C1 segment of cervical spinal cord (tissue), 14 donors: ENCODE data around the gene ITPR1.

Source experiments
- DNase-seq, 14 donors: peaks; one replicate each; lab custom pipeline; 2025; lab: John Stamatoyannopoulos, UW

Gene ITPR1

DNA sequence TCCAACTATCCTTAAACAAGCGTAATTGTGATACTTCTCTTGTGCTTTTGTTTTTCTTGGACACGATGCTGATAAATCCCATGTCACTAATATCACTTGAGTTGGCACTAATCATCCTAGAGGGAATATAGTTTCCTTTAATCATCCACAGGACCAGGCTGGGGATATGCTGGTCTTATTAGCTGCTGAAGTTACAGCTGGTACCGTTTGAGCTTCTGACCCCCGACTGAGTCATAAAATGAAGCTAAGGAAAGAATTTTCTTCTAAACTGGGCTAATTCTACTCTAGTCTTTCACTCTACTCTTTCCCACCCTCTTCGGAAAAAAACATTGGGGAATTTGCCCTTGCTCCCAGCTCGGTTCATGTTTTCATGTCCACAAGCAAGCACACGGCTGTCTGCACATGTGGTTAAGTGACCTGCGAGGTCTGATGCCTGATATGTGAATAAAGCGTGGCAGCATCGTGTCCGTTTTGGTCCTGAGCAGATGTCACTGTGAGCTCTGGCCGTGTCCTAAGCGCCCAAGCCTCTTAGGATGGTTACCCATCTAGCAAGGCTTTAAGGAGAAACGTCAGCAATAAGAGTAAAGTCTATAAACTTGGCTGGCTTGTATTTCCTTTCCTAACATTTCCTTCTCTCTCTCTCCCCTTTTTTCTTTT, 223.7 kb downstream of the ITPR1 start:
- DNase-seq: no peak

DNA sequence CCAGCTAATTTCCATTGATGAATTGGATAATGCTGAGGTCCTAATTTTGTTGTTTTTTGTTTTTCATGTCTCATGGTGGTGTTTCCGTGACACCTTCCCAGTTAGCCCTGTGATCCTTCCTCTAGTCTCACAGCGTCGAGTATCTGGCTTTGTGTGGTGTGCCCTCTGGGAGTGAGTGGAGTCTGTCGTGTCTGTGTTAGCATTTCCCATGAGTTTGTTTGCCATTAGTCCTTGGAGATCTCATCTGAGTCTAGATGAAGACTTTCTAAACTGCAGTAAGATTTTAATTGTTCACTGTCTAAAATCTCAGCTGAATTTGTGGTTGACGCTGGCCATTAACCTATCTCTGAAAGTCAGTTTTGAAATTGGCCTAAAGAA, 224.2 kb downstream of the ITPR1 start:
- no peak for DNase-seq

DNA sequence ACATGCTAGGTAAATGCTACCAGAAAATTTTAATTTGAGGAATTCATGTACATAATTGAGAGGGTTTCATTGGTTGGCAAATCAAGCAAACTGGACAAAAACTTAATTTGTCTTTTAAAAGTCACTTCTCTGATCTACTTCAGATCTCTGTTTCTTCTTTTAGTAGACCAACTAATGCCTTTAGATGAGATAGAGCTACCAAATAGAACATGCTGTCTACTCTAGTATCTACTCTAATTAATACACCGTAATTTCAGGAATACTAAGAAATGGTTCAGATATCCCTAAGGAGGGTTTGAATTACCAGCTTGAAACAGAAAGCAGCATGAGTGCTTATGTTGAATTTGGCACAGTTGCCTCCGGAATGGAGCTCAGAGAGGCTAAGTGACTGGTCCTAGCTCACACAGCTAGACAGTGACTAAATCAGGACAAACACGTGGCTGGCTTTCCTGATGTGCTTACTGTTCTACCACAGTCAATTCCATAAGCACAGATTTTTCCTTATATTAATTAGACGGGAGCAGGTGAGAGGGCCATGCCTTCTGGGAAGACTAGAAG, 225.1 kb downstream of the ITPR1 start:
- DNase-seq: no peak

DNA sequence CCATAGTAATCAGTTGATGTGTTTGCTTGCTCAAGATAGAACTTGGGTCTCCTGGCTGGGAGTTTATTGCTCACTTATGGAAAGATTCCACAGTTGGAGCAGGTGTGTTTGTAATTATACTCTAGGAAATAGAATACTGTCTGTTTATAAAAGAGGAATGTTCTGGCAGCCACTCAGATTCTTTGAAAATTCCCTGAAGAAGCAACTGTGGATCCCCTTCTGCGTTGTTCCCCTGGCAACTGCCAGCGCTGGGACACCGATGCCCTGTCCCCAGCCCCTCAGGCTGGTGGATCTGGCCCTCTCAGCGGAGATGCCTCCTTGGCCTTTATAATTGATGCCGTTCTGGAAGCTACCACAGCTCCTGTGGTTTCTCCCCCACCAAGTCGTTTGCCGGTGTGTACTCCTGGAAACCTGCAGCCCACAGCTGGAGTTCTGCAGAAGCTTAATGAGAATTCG, 225.9 kb downstream of the ITPR1 start:
- DNase-seq: no peak

DNA sequence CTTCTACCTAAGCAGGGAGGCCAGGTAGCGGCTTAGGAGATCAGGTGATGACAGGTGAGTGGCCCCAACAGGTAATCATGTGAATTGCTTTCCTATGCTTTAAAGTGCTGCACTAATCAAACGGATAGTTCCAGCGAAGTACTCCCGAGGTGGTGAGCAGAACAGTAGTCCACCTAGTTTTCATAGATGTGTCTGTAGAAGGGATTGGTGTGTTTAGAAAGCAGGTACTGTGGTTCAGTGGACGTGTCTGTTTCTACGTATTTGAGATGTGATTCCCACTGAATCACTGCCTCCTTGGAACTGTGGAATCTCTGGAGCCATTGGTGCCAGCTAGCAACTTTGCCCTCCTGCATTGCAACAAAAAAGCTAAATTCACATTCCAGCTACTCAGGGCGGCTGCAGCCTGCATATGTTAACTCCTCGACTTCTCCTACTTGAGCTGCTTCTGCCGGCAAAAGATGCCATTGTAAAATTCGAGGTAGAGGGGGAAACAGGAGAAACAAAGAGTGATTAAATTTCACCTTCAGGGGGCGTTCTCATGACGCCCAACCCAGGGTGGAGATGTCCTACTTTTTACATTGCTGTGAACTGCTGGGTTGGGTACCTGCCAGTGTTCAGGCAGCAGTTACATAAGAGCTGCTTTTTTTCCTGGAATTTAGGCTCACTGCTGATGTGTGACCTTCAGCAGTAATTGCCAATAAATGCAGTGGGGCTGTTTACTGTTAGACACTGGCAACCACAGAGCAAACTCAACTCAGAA, 227.3 kb downstream of the ITPR1 start:
- DNase-seq: peak in 9 of 14 donors; percentile 13 to 81 (median 39)

DNA sequence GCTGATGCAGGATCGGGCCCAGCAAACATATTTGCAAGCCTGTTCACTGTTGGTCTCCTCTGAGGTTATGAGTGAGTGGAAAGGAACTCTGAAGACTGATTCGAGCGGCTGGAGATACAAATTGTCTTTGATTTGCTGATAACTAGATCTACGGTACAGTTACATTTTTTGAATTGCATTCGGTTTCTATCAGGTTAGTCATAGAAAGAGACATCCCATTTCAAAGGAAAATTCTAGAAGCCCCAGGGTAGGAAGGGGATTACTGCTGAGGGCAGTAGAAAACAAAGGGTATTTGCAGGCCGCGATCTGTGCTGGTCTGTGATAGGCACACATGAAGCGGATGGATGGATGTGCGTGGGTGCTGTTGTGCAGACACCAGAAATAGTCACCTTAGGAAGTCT, 228.4 kb downstream of the ITPR1 start:
- peak in 1 of 14 donors; percentile 25 for DNase-seq

DNA sequence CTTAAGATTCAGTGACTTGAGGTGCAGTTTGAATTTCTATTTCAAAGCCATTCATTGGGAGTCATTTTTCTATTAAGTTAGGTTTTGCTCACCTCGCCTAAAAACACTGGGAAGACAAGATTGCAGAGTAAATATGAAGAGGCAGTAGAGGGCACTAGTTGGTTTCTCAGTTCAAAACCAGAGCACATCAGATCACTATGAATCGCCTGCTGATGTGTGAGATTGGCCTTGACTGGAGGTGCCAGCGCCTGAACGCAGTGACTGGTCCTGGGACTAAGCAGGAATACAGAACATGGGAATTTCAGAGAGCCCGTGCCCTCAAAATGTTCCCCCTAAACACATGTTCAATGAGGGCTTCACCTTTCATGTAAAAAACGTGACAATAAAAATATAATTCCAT, 229.0 kb downstream of the ITPR1 start:
- DNase-seq: peak in 3 of 14 donors; percentile 19 to 61 (median 23)

DNA sequence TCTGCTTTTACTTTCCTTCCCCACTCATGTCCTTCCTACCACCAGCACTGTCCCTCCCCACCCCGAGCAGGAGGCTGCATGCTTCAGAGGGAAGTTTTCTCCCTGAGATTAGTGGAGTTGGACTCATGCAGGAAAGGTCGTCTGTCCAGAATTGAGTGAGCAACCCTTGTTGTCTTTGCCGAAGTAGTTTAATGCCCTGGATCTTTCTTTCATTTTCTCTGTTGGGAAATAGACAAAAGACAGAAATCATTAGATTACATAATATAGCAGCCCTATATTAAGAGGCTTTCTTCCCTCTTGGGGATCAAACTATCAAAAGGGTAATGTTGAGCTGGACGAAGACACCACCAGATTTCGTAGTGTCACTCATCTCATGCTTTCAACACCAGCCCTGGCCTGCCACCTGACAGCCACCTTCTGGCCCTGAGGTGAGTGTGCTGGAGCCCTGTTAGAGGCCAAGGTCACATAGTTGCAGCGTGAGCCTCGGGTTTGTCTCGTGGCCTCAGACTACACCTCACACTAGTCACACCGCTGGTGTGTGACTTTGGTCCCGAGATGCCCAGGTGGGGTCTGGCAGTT, 231.0 kb downstream of the ITPR1 start:
- no peak for DNase-seq

DNA sequence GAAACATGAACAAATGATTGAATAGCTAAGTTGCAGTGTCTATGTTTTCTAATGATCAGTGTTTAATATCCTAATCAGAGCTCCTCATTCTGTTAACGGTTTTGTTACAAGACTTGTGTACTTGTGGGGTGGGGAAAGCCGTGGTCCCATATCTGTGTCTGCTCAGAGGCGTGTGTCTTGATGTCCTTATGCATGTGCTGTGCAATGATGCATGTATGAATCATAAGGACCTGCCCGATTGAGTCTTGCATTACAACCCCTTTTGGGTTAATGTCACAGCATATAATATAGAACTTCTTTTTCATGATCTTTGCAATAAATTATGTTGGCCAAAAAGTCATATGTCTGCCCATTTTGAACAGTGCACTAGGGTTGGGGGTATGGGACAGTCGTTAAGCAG, 233.4 kb downstream of the ITPR1 start:
- no peak for DNase-seq

DNA sequence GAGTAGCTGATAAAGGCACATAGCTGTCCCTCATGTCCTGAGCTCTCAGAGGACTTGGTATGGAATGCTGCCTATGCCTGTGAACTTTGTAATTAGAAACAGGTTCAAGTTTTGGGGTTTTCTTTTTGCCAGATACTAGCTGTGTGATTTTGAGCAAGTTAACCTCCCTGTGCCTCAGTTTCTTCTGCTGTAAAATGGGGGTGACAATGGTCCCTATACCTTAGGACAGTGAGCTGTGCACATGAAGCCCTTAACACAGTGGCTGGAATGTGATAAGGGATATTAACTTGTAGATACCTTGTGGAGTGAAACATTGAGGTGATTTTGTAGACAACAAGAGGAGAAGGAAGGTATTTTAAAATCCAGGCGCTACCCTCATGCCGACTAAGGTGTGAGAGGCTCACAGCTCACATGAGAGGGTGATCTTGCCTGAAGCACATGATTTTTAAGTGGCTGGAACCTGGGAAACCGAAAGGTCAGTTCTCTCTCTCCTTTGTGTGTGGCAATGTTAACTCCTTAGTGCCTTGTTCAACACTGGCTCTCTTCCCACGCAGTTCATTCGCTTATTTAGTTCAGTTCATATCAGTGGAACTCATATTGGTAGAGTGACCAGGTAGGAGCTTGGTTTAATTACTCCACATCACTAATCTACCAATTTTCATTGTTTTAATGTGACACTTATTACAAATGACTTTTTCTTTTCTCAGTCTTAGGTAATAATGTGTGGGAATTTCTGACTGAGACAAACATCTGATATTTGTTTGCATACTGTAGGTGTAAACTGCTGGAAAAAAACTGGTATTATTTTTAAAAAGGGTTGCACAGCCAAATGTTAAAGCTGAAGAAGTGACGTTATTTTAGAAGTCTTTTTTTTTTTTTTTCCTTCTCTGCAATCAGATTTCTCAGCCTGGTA, 236.2 kb downstream of the ITPR1 start:
- DNase-seq: no peak

DNA sequence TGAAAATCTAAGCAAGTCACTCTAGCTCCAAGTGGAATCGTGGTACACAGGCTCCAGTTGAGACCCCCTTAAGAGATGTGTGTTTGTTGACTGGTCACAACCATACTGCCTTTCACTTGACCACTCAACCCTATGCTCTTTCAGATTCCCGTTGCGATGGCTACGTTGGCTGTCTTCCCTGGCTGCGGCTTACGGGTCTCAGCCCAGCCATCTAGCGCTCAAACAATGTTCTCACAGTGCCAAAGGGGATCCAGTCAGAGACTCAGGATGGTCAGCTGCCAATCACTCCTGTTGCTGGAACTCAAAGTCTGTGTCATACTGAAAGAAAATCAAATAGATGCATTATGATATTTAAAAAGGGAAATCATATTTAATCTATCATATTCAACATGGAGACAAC, 237.6 kb downstream of the ITPR1 start:
- peak in 11 of 14 donors; percentile 18 to 80 (median 56) for DNase-seq

DNA sequence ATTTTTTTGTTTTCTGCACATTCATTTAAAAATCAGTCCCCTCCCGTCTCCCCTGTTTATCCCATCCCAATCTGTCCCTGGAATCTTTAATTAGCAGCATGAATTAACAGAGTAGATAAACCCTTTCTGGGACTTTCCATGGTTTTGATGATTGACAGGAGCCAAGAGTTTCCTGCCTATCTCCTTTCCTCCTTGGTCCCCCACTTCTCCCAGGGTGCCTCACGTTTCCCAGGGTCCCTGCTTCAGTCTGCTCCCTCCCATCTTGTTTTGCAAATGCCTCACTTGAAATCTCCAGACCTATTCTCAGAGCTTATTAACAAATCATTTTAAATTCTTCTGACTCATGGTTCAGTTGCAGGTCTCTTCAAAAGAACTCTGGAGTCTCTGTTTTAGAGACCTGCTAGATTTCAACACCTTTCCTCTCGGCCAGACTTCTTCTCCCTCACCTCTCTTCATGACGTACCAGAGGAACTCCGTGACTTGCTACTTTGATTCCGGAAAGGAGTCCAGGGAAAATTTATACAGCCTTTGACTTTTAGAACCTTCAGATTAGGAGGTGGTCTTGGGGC, 238.5 kb downstream of the ITPR1 start:
- no peak for DNase-seq

DNA sequence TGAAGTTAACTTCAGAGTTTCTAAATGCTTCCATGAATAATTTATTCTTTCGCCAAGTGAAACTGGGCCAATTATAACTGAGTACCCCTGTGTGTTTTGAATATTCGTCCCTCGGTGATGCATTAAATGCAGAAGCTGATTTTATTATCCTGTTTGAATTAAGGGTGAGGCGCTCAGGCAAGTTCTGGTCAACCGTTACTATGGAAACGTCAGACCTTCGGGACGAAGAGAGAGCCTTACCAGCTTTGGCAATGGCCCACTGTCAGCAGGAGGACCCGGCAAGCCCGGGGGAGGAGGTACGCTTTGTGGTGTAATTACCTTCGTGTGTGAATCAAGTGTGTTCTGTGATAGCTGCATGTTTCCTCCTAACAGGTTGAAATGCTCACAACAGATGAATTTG, 239.8 kb downstream of the ITPR1 start:
- peak in 1 of 14 donors; percentile 80 for DNase-seq

DNA sequence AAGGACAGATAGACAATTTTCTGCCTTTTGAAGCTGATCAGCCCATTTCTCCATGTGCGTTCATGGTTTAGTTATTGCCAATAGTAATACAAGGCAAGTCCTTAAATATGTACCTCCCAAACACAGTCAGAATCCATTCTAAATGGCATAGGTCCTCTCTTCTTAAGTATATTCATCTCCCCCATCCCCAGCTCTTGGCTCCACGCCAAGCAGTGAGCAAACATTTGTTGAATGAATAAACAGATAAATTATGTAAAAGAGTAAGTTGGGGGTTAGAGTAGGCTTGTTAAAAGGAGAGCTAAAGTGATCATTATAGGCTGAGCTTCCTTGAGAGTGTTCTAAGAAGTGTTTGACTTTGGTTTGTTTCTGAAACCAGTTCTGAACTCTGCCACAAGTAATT, 241.3 kb downstream of the ITPR1 start:
- DNase-seq: no peak

DNA sequence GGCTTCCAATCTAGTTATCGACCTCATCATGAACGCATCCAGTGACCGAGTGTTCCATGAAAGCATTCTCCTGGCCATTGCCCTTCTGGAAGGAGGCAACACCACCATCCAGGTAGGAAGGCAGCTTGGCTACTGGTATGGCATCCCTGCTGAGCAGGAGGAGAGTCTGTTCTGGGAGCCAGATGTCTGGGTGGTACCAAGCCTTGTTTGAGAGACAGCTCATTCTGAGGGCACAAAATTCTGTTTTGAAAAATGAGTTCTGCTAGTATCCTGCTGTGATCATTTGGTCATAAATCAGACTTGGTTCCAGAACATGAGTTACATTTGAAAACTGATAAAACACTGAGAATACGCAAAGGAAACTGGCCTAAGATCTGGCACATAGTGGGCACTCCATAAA, 242.1 kb downstream of the ITPR1 start:
- DNase-seq: peak in 1 of 14 donors; percentile 56

DNA sequence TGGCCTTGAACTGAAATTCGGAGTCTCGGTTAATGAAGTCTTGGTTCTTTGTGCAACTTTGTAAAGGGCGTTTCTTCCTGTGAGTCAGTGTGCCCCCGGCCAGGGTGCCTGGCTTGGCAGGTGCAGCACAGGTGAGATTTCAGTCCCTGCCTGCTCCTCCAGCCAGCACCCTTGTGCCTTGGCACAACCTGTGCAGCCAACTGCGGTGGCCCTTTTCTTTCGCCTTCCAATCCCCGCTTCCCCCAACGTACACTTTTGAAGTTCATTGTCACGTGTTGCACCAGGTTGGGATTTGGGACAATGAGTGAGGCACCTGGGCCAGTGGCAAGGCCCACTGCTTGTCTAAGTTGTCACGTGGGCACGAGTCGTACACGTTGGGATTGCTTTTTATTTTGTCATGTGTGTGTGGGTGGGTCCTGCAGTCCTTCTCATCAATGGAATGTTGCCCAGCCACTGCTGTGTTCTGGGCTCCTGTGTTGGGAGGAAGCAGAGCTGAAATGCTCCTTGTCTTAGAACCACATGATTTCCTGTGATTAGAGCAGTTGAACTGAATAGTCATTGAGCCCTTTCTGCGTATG, 243.2 kb downstream of the ITPR1 start:
- no peak for DNase-seq

DNA sequence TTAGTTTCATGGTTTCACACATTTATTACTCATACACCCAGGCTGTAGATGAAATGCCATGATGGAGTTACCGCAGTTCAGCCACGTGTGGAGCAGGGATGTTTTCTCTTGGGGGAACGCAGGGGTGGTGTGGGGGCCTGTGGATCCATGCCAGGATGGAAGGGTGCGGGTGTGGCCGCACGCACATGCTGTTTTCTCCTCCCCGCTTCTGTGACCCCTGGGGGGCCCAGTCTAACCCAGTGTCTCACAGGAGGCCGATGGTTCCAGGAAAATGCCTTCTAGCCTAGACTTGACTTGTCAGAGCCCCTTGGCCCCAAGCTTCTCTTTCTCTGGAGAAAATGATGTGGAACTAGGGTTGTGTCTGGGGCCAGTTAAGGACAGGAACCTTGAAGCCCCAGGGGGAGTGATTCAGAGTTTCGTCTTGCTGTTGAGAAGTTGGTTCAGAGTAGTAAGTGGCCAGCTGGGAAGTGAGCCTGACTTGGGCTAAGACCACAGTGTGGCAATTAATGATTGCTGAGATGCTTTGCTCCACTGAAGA, 245.7 kb downstream of the ITPR1 start:
- no peak for DNase-seq

DNA sequence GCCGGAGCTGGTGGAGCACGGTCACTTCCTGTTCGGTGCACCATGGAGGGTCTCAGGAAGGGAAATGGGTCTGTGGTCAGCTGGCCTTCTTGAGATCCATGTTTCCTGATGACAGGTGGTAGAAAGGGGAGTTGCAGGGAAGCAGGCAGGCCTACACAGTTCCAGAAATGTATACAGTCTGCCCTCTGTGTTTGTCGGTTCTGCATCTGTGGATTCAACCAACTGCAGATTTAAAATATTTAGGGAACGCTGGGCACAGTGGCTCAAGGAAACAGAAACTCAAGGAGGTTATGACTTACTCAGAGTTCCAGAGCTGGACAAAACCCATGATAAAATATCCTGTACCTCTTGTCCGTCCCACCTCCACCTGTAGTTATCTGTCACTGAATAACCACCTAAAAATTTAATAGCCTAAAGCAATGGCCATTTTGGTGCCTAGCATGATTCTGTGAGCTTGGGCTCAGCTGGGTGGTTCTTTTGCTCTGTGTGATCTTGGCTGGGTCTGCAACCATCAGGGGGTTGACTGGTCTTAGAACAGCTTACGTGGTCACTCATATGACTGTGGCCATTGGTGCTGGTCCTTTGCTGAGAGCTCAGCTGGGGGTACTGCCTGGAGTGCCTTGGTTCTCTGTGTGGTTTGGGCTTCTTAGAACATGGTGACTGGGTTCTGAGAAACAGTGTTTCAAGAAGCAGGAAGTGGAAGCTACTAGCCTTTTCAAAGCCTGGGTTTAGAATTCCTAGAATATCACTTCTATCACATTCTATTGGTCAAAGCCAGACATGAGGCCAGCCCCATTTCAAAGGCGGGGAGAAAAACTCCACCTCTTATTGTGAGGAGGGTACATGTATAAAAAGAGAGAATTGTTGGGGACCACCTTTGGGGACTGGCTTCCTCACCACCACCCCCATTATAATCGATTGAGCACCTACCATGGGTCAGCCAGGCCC, 246.4 kb downstream of the ITPR1 start:
- no peak for DNase-seq

DNA sequence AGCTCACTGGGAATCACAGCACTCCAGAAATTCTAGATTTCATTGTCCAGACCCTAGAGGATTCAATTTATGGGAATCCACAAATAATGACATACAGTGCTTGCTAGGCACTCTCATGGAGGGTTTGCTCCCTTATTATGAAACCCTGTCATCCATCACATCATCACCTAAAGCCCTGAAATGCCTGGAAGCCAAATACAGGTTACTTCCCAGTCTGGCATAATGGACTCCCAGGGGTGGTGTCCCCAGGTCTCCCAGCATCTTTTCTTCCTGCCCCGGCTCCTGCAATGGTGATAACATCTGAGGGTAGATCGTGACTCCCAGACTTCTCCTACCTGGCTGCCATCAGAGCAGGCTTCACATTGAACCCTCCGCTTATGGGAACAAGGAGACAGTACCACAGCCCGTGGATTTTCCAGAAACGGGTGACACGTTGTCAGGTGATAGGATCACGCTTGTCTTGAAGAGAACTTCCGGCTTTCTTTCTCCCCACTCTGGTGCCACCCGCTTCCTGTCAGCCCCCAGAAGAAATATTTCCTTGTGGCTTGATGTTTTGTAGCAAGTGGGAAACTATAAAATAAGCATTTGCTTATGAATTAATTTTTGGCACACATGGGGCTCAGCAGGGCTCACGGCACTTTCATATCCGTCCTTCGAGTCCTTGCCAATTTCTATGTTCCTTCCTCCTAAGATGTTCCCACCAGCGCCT, 247.4 kb downstream of the ITPR1 start:
- no peak for DNase-seq
